ENCODE measurements around the gene CFAP251. TPM values are rescaled to one million over a fixed set of nuclear protein-coding genes. Genes with fewer than 3 reads are reported as not detected.

The CFAP251 gene
- total and polyA plus RNA-seq, 3 donors from 2014 or later: 29.0 to 56.1 (median 41.5) TPM

DNA sequence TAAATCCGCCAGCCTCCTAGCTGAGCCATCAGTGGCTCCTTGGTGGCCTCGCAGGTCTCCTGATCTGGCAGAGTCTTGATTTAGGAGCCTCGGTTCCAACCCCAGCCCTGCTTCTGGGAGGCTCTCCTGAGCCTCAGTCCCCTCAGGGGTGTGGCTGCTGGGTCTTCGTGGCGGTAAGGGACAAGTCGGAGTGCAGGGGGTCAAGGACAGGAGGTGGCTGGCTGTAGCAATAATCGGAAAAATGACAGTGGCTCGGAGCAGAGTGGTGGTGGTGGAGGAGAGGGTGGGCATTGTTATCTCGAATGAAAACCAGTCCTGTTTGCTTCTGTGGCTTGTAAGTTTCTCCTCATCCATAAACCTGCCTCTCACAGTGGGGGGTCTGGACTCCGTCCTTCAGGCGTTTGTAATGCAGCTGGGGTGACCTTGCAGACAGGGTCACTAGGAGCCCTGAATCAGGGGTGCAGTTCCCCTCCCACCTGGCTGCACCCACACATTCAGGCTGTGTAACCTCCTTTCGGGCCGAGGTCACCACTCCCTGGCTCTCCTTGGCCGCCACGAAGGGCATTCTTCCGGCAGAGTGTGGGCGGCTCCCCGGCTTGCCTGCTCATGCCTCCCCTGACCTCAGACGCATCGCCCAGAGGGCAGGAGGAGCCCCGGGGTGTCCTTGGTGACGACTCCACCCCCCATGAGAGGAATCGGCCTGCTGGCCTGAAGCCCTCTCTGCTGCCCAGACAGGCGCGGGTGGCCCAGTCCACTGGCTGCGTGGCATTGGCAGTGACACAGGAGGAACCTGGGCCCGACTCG, 111.4 kb downstream of the CFAP251 start:
- no peaks in the 10 kb centered on the region for H3K36me3 ChIP-seq (ENCODE audit: low read depth, missing control alignments)
- WGBS, 2 donors: 63 to 69% methylated on average over 10 to 21 of the region's 28 CpGs
- H3K27me3 ChIP-seq: no peaks in the 10 kb centered on the region
- H3K4me3 ChIP-seq: no peak overlapping the region
- peak; percentile 79 for DNase-seq
- H3K9me3 ChIP-seq: no peaks in the 10 kb centered on the region
- peaks cover 14% of the 10 kb centered on the region for H3K4me1 ChIP-seq
- intact Hi-C loops (cut with DNase I; ENCODE audit: low total_unique reads): loop anchor here (10.0 kb wide), 1 partner anchor 105 kb away; no protein-coding TSS in a partner anchor
- no peak for TF ChIP-seq POLR2A (IDR thresholded peaks at IDR 0.05)
- TF ChIP-seq, protein P1, sequence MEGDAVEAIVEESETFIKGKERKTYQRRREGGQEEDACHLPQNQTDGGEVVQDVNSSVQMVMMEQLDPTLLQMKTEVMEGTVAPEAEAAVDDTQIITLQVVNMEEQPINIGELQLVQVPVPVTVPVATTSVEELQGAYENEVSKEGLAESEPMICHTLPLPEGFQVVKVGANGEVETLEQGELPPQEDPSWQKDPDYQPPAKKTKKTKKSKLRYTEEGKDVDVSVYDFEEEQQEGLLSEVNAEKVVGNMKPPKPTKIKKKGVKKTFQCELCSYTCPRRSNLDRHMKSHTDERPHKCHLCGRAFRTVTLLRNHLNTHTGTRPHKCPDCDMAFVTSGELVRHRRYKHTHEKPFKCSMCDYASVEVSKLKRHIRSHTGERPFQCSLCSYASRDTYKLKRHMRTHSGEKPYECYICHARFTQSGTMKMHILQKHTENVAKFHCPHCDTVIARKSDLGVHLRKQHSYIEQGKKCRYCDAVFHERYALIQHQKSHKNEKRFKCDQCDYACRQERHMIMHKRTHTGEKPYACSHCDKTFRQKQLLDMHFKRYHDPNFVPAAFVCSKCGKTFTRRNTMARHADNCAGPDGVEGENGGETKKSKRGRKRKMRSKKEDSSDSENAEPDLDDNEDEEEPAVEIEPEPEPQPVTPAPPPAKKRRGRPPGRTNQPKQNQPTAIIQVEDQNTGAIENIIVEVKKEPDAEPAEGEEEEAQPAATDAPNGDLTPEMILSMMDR (IDR thresholded peaks at IDR 0.05): no peak
- no peak overlapping the region for H3K27ac ChIP-seq

DNA sequence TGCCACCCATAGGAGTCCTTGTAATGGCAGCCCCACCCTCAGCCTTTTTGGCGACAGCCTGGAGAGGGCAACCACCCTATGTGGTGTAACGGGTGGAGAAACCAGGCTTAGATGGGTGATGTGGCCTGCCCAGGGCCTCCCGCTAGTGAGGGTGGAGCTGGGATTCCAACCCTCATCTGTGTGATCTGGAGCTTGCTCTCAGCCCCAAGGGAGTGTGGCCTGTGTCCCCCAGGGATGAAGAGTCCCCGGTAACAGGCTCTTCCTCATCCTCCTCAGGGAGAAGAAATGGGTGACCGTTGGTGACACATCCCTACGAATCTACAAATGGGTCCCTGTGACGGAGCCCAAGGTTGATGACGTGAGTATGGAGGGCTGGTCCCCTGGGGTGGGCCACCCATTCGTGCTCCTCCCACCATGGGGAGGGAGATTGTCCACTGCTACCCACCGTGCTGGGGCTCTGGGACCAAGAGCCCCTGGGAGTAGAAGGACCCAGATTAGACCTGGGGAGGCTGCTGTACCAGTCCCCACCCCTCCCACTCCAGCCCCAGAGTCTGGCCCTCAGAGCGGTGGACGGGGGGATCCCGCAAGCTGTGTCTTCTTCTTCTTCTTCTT, 112.1 kb downstream of the CFAP251 start:
- no peak for DNase-seq
- Histone ChIP-seq H3K27me3 (no peaks in the 10 kb centered on the region), H3K4me1 (peaks cover 14% of the 10 kb centered on the region), H3K4me3 (no peak overlapping the region), H3K36me3 (ENCODE audit: low read depth, missing control alignments) (no peaks in the 10 kb centered on the region), H3K27ac (no peak overlapping the region), H3K9me3 (no peaks in the 10 kb centered on the region)
- TF ChIP-seq, protein P1 (IDR thresholded peaks at IDR 0.05): no peak
- no peak for TF ChIP-seq POLR2A (IDR thresholded peaks at IDR 0.05)
- intact Hi-C loops (cut with DNase I; ENCODE audit: low total_unique reads): no loop called here
- 84 to 85% methylated on average over 8 to 13 of the region's 13 CpGs for WGBS, 2 donors

DNA sequence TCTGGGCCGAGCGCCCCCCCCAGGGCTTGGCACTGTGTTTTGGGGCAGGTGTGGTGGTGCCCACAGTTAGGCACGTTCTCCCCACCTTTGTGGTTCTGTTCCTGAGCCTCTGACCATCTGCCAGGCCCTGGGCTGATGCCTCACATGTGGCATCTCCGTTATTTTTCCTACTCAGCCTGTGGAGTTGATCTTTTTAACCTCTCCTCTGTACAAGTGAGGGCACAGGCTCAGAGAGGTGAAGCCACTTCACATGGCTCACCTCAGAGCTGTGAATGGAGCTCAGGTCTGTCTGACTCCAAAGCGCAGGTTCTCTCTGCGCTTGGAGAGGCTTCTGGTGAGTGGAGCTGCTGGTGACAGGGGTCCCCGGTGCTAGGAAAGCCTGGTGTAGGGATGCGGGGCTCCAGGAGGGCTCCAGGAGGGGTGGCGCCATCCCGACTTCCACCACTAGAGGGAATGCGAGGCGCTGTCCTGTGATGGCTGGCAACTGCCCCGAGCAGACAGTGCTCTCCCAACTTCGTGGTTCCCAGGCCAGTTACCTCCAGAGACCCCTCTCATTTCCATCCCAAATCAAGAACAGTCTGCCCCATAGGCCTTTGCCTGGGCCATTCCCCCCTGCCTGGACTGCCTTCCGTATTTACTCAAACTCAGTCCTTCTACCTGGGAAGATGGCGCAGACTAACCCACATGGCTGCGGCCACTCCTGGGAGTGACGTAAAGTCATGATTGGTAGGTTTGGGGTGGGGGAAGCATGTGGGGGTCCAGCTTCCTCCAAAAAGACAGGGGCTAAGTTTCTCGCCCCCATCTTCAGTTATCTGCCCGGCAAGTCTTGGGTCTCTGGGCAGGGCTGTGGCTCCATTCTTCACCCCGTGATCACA, 113.2 kb downstream of the CFAP251 start:
- no peaks in the 10 kb centered on the region for H3K27me3 ChIP-seq
- no peaks in the 10 kb centered on the region for H3K36me3 ChIP-seq (ENCODE audit: low read depth, missing control alignments)
- H3K27ac ChIP-seq: no peak overlapping the region
- TF ChIP-seq POLR2A (IDR thresholded peaks at IDR 0.05): no peak
- TF ChIP-seq, protein P1 (IDR thresholded peaks at IDR 0.05): peak; percentile 36 to 59 (median 59)
- intact Hi-C loops (cut with DNase I; ENCODE audit: low total_unique reads): no loop called here
- peak; percentile 50 for DNase-seq
- H3K4me3 ChIP-seq: no peak overlapping the region
- peaks cover 14% of the 10 kb centered on the region for H3K4me1 ChIP-seq
- no peaks in the 10 kb centered on the region for H3K9me3 ChIP-seq
- 79 to 89% methylated on average over 13 to 20 of the region's 21 CpGs for WGBS, 2 donors

DNA sequence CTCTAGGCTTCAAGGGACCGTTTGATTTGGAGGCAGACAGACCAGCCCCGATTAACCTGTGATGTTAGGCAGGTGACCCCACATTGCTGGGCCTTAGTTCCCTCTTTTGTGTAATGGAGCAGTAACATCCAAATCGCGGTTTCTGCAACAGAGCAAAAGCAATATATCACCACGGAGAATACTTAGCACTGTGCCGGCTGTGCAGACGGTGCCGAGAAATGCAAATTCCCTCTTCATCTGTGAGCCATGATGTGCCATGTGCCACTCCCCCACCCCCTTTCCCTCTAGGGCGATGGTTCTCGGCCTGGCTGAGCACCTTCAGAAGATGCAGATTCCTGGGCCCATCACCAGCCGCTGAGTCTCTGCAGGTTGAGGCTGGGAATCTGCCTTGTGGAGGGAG, 114.2 kb downstream of the CFAP251 start:
- no peak for DNase-seq
- Histone ChIP-seq H3K27me3 (no peaks in the 10 kb centered on the region), H3K4me3 (no peak overlapping the region), H3K36me3 (ENCODE audit: low read depth, missing control alignments) (no peaks in the 10 kb centered on the region), H3K27ac (no peak overlapping the region), H3K4me1 (peaks cover 14% of the 10 kb centered on the region), H3K9me3 (no peaks in the 10 kb centered on the region)
- WGBS, 2 donors: 87 to 93% methylated on average over 11 of the region's 11 CpGs
- no peak for TF ChIP-seq POLR2A (IDR thresholded peaks at IDR 0.05)
- TF ChIP-seq, protein P1 (IDR thresholded peaks at IDR 0.05): no peak
- intact Hi-C loops (cut with DNase I; ENCODE audit: low total_unique reads): no loop called here
